Fibroblast of skin of left quadriceps (primary cell): ENCODE data around the gene CYB5RL.

Experiments
- DNase-seq, 2 experiments: peaks; one replicate each; pipeline ENCODE4 v3.0.0-alpha.2; 2013; ENCODE audit warnings: low read depth in 2 of 2

Gene CYB5RL

DNA sequence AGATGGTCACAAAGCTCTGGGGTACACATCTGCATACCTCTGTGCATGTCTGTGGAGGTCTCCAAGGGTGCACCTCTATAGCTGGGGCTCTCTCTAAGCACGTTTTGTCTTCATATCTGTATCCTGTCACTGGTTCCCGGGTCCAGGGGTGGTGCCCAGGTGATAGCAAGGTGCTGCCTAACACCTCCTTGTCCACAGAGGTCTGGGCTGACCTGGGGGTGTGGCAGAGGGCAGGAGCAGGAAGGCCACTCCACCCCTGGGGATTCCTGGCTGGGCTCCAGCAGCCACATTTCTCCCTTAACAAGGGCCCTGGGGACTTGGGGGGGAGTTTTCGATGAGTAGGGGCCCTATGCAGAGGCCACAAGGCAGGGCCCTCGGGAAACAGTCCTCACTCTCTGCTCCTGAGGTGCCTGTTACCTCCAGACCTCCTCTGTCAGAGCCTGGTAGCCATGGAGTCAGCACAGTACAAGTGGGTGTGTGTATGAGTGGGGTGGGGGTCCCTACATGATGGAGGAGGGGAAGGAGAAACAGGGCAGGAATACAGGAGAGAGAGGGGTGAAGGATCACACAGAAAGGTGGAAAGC, 40.0 kb downstream of the CYB5RL start:
- no peak for DNase-seq

DNA sequence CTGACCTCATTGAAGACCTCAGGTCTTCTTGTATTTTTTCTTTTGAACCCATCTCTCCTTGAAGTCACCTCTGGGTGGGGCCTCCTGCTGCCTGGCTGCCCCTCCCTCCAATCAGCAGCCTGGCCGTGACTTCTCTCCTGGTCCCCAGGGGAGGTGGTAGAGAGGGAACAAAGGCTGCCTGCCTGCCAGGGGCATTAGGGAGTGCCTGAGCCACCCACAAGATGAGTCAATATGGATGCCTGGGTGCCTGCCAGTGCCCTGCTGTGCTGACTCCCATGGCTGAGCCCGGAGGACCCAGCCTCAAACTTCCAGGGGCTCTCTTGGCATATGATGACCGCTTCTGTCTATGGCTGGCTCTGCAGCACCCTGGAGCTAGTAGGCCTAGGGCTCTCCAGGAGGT, 41.8 kb downstream of the CYB5RL start:
- DNase-seq, result no peak

DNA sequence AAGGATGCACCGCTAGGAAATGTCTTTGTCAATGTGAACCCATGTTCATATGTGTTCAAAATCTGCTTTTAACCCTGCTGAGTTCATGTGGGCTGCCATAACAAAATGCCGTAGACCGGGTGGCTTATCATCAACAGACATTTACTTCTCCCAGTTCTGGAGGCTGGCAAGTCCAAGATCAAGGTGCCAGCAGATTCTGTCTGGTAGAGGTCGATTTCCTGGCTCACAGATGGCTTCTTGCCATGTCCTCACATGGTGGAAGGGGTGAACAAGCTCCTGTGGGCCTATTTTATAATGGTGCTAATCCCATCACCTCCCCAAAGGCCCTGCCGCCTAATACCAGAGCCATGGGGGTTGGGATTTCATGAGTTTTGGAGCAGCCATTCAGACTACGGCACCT, 42.4 kb downstream of the CYB5RL start:
- no peak for DNase-seq

DNA sequence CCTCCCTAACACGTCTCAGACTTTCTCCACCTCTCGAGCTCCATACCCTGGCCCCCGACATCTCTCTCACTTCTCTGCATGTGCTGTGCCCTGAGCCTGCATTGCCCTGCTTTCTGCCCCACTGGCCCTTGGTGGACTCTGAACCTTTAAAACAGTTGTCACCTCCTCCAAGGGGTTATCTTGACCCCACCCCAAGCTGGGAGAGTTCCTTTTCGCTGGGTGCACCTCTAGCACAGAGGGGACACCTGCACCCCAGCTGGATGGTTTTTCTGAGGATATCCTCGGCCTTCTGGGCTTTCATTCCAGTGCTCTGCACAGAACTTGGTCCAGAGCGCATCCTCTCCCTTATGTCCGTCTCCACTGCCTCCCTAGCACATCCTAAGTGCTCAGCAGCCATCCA, 42.8 kb downstream of the CYB5RL start:
- DNase-seq, result no peak

DNA sequence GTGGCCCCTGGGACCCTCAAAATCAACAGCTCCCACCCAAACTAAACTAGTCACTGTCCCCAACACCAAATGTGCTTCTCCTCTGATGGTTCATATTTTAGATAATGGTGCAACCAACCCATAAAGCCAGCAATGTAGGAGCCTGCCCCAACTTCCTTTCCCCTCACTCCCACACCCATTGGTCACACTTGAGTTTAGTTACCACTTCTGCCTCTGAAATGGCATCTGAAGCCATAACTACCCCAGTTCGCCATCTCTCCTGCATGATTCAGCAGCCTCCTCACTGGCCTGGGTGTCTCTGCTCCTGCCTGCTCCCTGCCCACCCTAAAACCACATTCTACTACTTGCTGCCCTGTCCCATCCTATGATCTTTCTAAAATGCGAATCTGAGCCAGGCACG, 43.6 kb downstream of the CYB5RL start:
- no peak for DNase-seq

DNA sequence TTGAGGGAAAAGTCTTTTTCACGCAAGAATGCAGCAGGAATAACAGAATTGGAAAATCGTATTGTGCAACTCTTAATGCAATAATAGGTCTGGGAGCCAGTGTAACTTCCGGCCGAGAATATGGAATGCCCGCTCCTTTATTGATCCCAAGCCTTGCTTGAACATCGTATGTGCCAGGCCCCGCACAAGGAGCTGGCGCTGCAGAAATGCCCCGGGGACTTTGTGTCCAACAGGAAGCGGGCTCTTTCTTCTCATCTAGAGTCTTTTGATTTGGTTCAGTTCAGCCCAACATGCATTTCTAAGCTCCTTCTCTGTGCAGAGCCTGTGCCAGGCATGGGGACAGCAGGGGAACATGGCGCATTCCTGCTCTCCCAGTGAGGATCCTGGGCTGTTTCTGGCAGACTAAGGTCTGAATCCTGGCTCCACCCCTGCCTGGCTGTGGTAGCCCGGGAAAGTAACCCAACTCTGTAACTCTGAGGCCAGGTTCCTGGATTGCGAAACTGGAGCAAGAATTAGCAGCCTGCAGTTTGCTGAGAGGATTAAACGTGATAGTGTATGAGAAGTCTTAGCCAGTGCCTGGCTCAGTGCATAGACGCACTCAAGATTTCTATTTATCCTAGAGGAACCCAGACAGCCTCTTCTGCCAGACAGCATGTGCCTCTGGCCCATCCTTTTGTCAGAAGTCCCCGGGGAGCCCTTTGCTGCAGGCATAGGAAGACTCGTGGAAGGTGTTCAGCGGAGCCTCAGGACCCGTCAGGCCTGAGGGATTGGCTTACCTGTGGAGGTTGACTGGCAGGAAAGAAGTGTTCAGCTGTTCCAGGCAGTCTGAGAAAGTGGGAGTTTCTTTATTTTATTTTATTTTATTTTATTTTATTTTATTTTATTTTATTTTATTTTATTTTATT, 46.0 kb downstream of the CYB5RL start:
- DNase-seq, result peak; percentile 45 to 54

DNA sequence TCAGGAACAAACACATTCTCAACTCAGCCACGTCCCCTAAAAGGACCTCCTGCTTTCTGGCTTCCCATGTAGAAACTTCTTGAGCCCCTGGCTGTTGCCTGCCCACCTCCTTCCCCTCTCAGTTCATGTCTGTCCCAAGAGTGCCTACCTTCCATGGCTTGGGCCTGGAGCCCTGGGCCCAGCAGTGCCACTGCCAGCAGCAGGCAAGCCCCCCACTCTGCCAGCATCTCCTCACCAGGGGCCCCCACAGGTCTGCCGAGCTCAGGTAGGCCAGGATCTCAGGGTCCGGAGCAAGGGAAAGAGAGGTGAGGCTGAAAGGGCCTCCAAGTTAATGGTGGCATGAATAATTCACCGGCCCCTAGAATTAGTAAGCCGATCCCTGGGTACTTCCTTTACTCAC, 47.1 kb downstream of the CYB5RL start, which contains the start of gene CDCP2:
TSS of gene CDCP2 (minus strand) at position 305 of the 400 bp plus-strand sequence. CDS start at position 227, 78 bp downstream.
- DNase-seq, result no peak

DNA sequence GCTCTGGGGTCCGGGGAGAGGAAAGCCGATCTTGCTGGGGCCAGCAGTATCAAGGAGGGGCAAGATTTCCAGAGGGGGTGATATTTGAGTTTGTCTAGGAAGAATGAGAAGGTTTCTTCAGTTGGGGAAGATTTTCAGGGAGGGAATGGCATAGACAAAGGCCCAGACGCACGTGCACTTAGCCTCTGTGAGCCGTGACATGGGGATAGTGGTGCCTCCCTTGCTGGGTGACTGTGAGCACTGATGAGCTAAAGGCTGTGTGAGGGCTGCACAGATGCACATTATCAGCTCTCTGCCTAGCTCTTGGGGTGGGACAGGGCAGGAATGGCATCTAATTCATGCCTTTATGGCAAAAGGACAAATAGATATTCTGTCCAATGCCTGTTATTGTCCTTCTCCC, 48.8 kb downstream of the CYB5RL start:
- DNase-seq, result no peak
